Measurements from ENCODE around the gene TRAF3IP1.

Gene TRAF3IP1

DNA sequence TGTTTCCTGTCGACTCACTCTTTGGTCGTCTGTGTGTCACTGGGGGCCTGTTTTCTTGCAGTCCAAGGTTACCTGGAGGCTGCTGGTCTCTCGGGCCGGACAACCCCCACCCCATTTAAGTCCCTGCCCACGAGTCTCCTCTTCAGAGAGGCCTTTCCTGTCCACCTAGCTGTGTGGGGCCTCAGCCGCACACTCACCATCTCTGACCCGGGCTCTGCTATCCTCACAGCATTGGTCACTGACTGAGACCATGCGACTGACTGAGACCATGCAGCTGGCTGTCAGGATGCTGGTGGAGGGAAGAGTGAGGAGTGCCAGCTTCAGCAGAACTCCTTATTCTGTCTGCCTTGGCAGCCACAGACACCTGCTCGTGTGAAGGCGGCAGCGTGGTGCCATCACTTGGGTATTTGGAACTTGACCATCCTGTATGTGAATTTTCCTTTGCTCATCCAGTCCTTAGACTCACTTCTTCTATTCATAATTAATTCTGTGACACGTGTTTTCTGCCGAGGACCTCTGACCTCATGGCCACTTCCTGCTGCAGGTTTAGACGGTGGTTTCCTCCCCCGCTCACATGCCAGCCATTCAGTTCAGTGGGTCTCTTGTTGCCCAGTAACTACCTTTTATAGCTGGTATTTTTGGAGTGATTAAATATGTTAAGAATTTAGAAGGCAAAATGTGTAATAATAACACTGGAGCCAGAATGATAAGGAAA lies 58.9 kb downstream of the TRAF3IP1 start:
- no peak overlapping the region for H2BK15ac ChIP-seq (ENCODE audit: low read length)
- H3K4me2 ChIP-seq (ENCODE audit: insufficient read depth, low read length, poor library complexity, severe bottlenecking), result no peak overlapping the region
- no peak overlapping the region for H2BK120ac ChIP-seq (ENCODE audit: low read depth, low read length)
- no peak overlapping the region for H3K14ac ChIP-seq (ENCODE audit: low read length)
- H4K91ac ChIP-seq (ENCODE audit: low read depth, low read length, poor library complexity), result no peak overlapping the region
- peak overlapping the region; percentile 69 for H2BK12ac ChIP-seq (ENCODE audit: low read length)
- no peak overlapping the region for H3K23ac ChIP-seq (ENCODE audit: low read depth, low read length, poor library complexity)
- DNase-seq (ENCODE audit: low spot score), result no peak
- peak overlapping the region; percentile 25 for H2AFZ ChIP-seq (ENCODE audit: low read length)
- no peak overlapping the region for H3K27ac ChIP-seq (replicated peaks; ENCODE audit: low read length)
- peaks cover 0 to 4% of the 10 kb centered on the region in 2 donors for H3K36me3 ChIP-seq (replicated peaks in 1 of 2; ENCODE audit: control insufficient read depth in 2 of 2, insufficient read depth in 2 of 2, low read length in 2 of 2)
- no peaks in the 10 kb centered on the region for H3K27me3 ChIP-seq (ENCODE audit: control insufficient read depth in 3 of 3, insufficient read depth in 3 of 3, low read depth in 1 of 3, low read length in 3 of 3)
- H3K4me1 ChIP-seq (ENCODE audit: control insufficient read depth in 2 of 2, insufficient read depth in 1 of 2, low read depth in 1 of 2, low read length in 2 of 2), result peaks cover 1 to 20% of the 10 kb centered on the region in 2 donors
- peaks cover 0 to 9% of the 10 kb centered on the region in 2 donors for H3K9me3 ChIP-seq (replicated peaks in 1 of 2; ENCODE audit: control insufficient read depth in 2 of 2, insufficient read depth in 1 of 2, low read depth in 1 of 2, low read length in 2 of 2)
- H4K8ac ChIP-seq (ENCODE audit: low read depth, low read length), result no peak overlapping the region
- peaks cover 2% of the 10 kb centered on the region for H3K79me1 ChIP-seq (ENCODE audit: low read depth, low read length)
- no peak overlapping the region for H2AK5ac ChIP-seq (ENCODE audit: low read depth, low read length)
- H2BK5ac ChIP-seq (ENCODE audit: low read length), result no peak overlapping the region
- WGBS, 2 donors (ENCODE audit: extremely low coverage in 2 of 2, insufficient read length in 2 of 2, insufficient replicate concordance in 1 of 2), result no CpG with 5 or more reads among the region's 15 CpGs
- H3K4ac ChIP-seq (ENCODE audit: low read length), result no peak overlapping the region
- no peak overlapping the region for H3K9ac ChIP-seq (ENCODE audit: low read depth, low read length, poor library complexity)
- H3K18ac ChIP-seq (ENCODE audit: low read length), result no peak overlapping the region
- no peak overlapping the region for H3K4me3 ChIP-seq (ENCODE audit: low read length in 2 of 2)

DNA sequence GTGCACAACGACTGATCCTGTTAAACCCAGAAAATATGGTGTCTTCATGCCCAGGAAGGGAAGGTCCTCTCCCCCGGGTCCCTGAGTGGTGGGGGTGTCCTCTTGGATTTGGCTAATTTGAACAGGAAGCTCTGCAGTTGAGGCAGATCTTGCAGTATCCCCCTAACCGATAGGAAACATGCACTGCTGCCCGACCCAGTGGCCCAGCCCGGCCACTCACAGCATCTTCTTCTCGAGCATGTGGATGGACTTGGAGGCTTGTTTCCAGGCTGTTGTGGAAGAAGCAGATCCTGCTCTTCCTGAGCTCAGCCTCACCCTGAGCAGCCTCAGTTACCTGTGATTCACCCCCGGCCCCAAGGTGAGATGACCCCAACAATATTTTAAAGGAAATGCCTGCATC lies 60.0 kb downstream of the TRAF3IP1 start:
- peaks cover 2% of the 10 kb centered on the region for H3K79me1 ChIP-seq (ENCODE audit: low read depth, low read length)
- H3K4ac ChIP-seq (ENCODE audit: low read length), result no peak overlapping the region
- WGBS, 2 donors (ENCODE audit: extremely low coverage in 2 of 2, insufficient read length in 2 of 2, insufficient replicate concordance in 1 of 2), result no CpG with 5 or more reads among the region's 7 CpGs
- no peak overlapping the region for H2AK5ac ChIP-seq (ENCODE audit: low read depth, low read length)
- H2BK12ac ChIP-seq (ENCODE audit: low read length), result no peak overlapping the region
- H2BK120ac ChIP-seq (ENCODE audit: low read depth, low read length), result no peak overlapping the region
- no peak overlapping the region for H3K27ac ChIP-seq (replicated peaks; ENCODE audit: low read length)
- H3K36me3 ChIP-seq (replicated peaks in 1 of 2; ENCODE audit: control insufficient read depth in 2 of 2, insufficient read depth in 2 of 2, low read length in 2 of 2), result peaks cover 0 to 4% of the 10 kb centered on the region in 2 donors
- H3K4me1 ChIP-seq (ENCODE audit: control insufficient read depth in 2 of 2, insufficient read depth in 1 of 2, low read depth in 1 of 2, low read length in 2 of 2), result peaks cover 1 to 20% of the 10 kb centered on the region in 2 donors
- H3K14ac ChIP-seq (ENCODE audit: low read length), result no peak overlapping the region
- H2AFZ ChIP-seq (ENCODE audit: low read length), result no peak overlapping the region
- H4K8ac ChIP-seq (ENCODE audit: low read depth, low read length), result no peak overlapping the region
- peak overlapping the region in 1 of 2 donors; percentile 46 for H3K4me3 ChIP-seq (ENCODE audit: low read length in 2 of 2)
- no peak overlapping the region for H3K23ac ChIP-seq (ENCODE audit: low read depth, low read length, poor library complexity)
- H3K4me2 ChIP-seq (ENCODE audit: insufficient read depth, low read length, poor library complexity, severe bottlenecking), result no peak overlapping the region
- no peak overlapping the region for H3K9ac ChIP-seq (ENCODE audit: low read depth, low read length, poor library complexity)
- no peaks in the 10 kb centered on the region for H3K27me3 ChIP-seq (ENCODE audit: control insufficient read depth in 3 of 3, insufficient read depth in 3 of 3, low read depth in 1 of 3, low read length in 3 of 3)
- H2BK5ac ChIP-seq (ENCODE audit: low read length), result no peak overlapping the region
- H3K18ac ChIP-seq (ENCODE audit: low read length), result no peak overlapping the region
- H2BK15ac ChIP-seq (ENCODE audit: low read length), result no peak overlapping the region
- no peak overlapping the region for H4K91ac ChIP-seq (ENCODE audit: low read depth, low read length, poor library complexity)
- no peak for DNase-seq (ENCODE audit: low spot score)
- peaks cover 0 to 9% of the 10 kb centered on the region in 2 donors for H3K9me3 ChIP-seq (replicated peaks in 1 of 2; ENCODE audit: control insufficient read depth in 2 of 2, insufficient read depth in 1 of 2, low read depth in 1 of 2, low read length in 2 of 2)

DNA sequence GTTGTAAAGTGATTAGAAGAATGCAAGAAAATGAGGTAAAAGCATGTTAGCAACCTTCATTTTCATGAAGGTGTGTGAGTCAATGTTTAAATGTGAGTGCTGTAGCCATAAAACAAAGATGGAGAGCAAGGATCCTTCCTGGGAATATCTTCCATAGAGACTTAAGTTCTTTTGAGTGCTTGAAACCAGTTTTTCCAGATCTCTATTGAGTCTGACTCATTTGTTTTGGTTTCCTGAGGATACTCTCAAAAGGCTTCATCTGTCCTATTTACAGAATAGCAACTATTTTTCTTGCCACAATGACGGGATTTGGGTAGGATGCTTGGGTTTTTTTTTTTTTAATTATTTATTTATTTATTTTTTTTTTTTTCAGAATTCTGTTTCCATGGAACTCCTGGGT lies 60.5 kb downstream of the TRAF3IP1 start:
- no peak overlapping the region for H2BK120ac ChIP-seq (ENCODE audit: low read depth, low read length)
- H3K9me3 ChIP-seq (replicated peaks in 1 of 2; ENCODE audit: control insufficient read depth in 2 of 2, insufficient read depth in 1 of 2, low read depth in 1 of 2, low read length in 2 of 2), result peaks cover 0 to 9% of the 10 kb centered on the region in 2 donors
- H3K79me1 ChIP-seq (ENCODE audit: low read depth, low read length), result peaks cover 2% of the 10 kb centered on the region
- no peaks in the 10 kb centered on the region for H3K27me3 ChIP-seq (ENCODE audit: control insufficient read depth in 3 of 3, insufficient read depth in 3 of 3, low read depth in 1 of 3, low read length in 3 of 3)
- no peak for DNase-seq (ENCODE audit: low spot score)
- no peak overlapping the region for H3K9ac ChIP-seq (ENCODE audit: low read depth, low read length, poor library complexity)
- no peak overlapping the region for H2BK15ac ChIP-seq (ENCODE audit: low read length)
- H3K36me3 ChIP-seq (replicated peaks in 1 of 2; ENCODE audit: control insufficient read depth in 2 of 2, insufficient read depth in 2 of 2, low read length in 2 of 2), result peaks cover 0 to 4% of the 10 kb centered on the region in 2 donors
- H2BK5ac ChIP-seq (ENCODE audit: low read length), result no peak overlapping the region
- H3K18ac ChIP-seq (ENCODE audit: low read length), result no peak overlapping the region
- no CpG with 5 or more reads among the region's 1 CpG for WGBS, 2 donors (ENCODE audit: extremely low coverage in 2 of 2, insufficient read length in 2 of 2, insufficient replicate concordance in 1 of 2)
- peaks cover 1 to 20% of the 10 kb centered on the region in 2 donors for H3K4me1 ChIP-seq (ENCODE audit: control insufficient read depth in 2 of 2, insufficient read depth in 1 of 2, low read depth in 1 of 2, low read length in 2 of 2)
- no peak overlapping the region for H3K27ac ChIP-seq (replicated peaks; ENCODE audit: low read length)
- H3K4me3 ChIP-seq (ENCODE audit: low read length in 2 of 2), result no peak overlapping the region
- no peak overlapping the region for H2AK5ac ChIP-seq (ENCODE audit: low read depth, low read length)
- H2AFZ ChIP-seq (ENCODE audit: low read length), result no peak overlapping the region
- H3K14ac ChIP-seq (ENCODE audit: low read length), result no peak overlapping the region
- H4K8ac ChIP-seq (ENCODE audit: low read depth, low read length), result no peak overlapping the region
- no peak overlapping the region for H4K91ac ChIP-seq (ENCODE audit: low read depth, low read length, poor library complexity)
- no peak overlapping the region for H2BK12ac ChIP-seq (ENCODE audit: low read length)
- H3K4me2 ChIP-seq (ENCODE audit: insufficient read depth, low read length, poor library complexity, severe bottlenecking), result no peak overlapping the region
- H3K23ac ChIP-seq (ENCODE audit: low read depth, low read length, poor library complexity), result no peak overlapping the region
- no peak overlapping the region for H3K4ac ChIP-seq (ENCODE audit: low read length)

DNA sequence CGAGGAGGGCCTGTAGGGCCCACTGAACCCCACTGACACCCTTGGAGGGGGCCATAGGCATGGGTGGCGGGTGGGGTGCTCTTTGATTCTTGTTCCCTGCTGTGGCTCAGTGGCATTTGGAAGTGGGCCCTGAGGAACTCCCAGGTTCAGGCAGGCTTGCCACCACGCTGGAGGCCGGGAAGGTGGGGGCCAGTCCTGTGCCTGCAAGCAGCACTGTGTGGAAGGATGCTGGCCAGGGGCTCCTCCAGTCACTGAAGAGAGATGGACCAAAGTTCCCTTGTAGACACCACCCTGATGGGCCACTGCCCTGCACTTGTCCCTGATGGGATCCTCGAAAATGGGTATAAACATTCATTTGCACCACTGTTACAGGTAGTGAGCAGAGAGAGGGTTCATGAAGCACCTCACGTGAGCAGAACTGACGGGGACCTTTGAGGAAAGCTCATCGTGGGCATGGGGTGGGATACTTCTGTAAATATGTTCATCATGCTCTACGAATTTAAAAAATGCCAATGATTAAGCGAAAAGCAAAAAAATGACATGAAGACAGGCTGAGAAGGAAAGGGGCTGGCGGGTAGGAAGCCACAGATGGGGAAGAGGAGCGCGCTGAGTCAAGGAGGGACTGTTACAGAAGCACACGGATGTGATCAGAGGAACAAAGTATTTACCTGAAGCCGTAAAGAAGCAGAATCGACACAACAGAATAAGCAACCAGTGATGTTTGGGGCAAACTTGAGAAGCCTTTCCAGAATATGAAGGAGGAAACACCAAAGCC lies 61.2 kb downstream of the TRAF3IP1 start:
- H3K4me3 ChIP-seq (ENCODE audit: low read length in 2 of 2), result no peak overlapping the region
- H2AFZ ChIP-seq (ENCODE audit: low read length), result no peak overlapping the region
- H3K27me3 ChIP-seq (ENCODE audit: control insufficient read depth in 3 of 3, insufficient read depth in 3 of 3, low read depth in 1 of 3, low read length in 3 of 3), result no peaks in the 10 kb centered on the region
- H3K4me1 ChIP-seq (ENCODE audit: control insufficient read depth in 2 of 2, insufficient read depth in 1 of 2, low read depth in 1 of 2, low read length in 2 of 2), result peaks cover 1 to 20% of the 10 kb centered on the region in 2 donors
- no peak overlapping the region for H4K91ac ChIP-seq (ENCODE audit: low read depth, low read length, poor library complexity)
- H3K14ac ChIP-seq (ENCODE audit: low read length), result no peak overlapping the region
- no peak overlapping the region for H3K4ac ChIP-seq (ENCODE audit: low read length)
- no peak overlapping the region for H2AK5ac ChIP-seq (ENCODE audit: low read depth, low read length)
- H4K8ac ChIP-seq (ENCODE audit: low read depth, low read length), result no peak overlapping the region
- H3K36me3 ChIP-seq (replicated peaks in 1 of 2; ENCODE audit: control insufficient read depth in 2 of 2, insufficient read depth in 2 of 2, low read length in 2 of 2), result peaks cover 0 to 4% of the 10 kb centered on the region in 2 donors
- no peak for DNase-seq (ENCODE audit: low spot score)
- H3K18ac ChIP-seq (ENCODE audit: low read length), result no peak overlapping the region
- no peak overlapping the region for H3K23ac ChIP-seq (ENCODE audit: low read depth, low read length, poor library complexity)
- no peak overlapping the region for H3K4me2 ChIP-seq (ENCODE audit: insufficient read depth, low read length, poor library complexity, severe bottlenecking)
- no peak overlapping the region for H2BK12ac ChIP-seq (ENCODE audit: low read length)
- H3K79me1 ChIP-seq (ENCODE audit: low read depth, low read length), result peaks cover 2% of the 10 kb centered on the region
- H3K27ac ChIP-seq (replicated peaks; ENCODE audit: low read length), result no peak overlapping the region
- H2BK120ac ChIP-seq (ENCODE audit: low read depth, low read length), result no peak overlapping the region
- peaks cover 0 to 9% of the 10 kb centered on the region in 2 donors for H3K9me3 ChIP-seq (replicated peaks in 1 of 2; ENCODE audit: control insufficient read depth in 2 of 2, insufficient read depth in 1 of 2, low read depth in 1 of 2, low read length in 2 of 2)
- no peak overlapping the region for H2BK5ac ChIP-seq (ENCODE audit: low read length)
- no CpG with 5 or more reads among the region's 16 CpGs for WGBS, 2 donors (ENCODE audit: extremely low coverage in 2 of 2, insufficient read length in 2 of 2, insufficient replicate concordance in 1 of 2)
- H2BK15ac ChIP-seq (ENCODE audit: low read length), result no peak overlapping the region
- no peak overlapping the region for H3K9ac ChIP-seq (ENCODE audit: low read depth, low read length, poor library complexity)

All from neuronal stem cell (in vitro differentiated cells).